HG03196 (cell line): ENCODE data around the gene KRT9.
"Not testable (repeated sequence)": the region's sequence is repeated elsewhere in the genome, so short reads cannot be mapped to it uniquely, and the experiment has no call there.

Source experiments
- ATAC-seq: cut with Tn5 transposase; IDR thresholded peaks from one replicate; pipeline ENCODE4 v1.9.1; 2021; ENCODE audit not compliant: unreplicated experiment

KRT9 gene

GRCh38 chr17:41579484-41580243 is 7.8 kb upstream of the KRT9 start:
- no peak for ATAC-seq

GRCh38 chr17:41578971-41579370 is 7.1 kb upstream of the KRT9 start:
- ATAC-seq: no peak

- no peak for ATAC-seq
These were observed 6.7 kb upstream of the KRT9 start for GRCh38 chr17:41578538-41578937.

- not testable (repeated sequence) for ATAC-seq
These were observed 4.9 kb upstream of the KRT9 start for GRCh38 chr17:41576740-41577139.

- ATAC-seq: no peak
These were observed 3.5 kb upstream of the KRT9 start for GRCh38 chr17:41575336-41575735.

GRCh38 chr17:41567317-41567716 is 4.5 kb downstream of the KRT9 start:
- ATAC-seq: no peak

GRCh38 chr17:41565338-41565737 is 6.5 kb downstream of the KRT9 start:
- no peak for ATAC-seq

- no peak for ATAC-seq
These were observed 8.2 kb downstream of the KRT9 start for GRCh38 chr17:41563607-41564170.

GRCh38 chr17:41561554-41561953 is 10.3 kb downstream of the KRT9 start:
- ATAC-seq: no peak

- ATAC-seq: no peak
These were observed 12.3 kb downstream of the KRT9 start for GRCh38 chr17:41559548-41559947.

GRCh38 chr17:41556931-41557330 is 14.9 kb downstream of the KRT9 start:
- ATAC-seq: no peak

- ATAC-seq: no peak
These were observed 15.6 kb downstream of the KRT9 start for GRCh38 chr17:41556306-41556705.

GRCh38 chr17:41555105-41555887 is 16.6 kb downstream of the KRT9 start:
- ATAC-seq: no peak

GRCh38 chr17:41553987-41554680 is 17.7 kb downstream of the KRT9 start:
- no peak for ATAC-seq

- no peak for ATAC-seq
These were observed 18.7 kb downstream of the KRT9 start for GRCh38 chr17:41553176-41553575.

- no peak for ATAC-seq
These were observed 19.4 kb downstream of the KRT9 start for GRCh38 chr17:41552455-41552854.

- ATAC-seq: no peak
These were observed 20.5 kb downstream of the KRT9 start for GRCh38 chr17:41551365-41551764.

GRCh38 chr17:41549596-41550039 is 22.2 kb downstream of the KRT9 start:
- no peak for ATAC-seq

- no peak for ATAC-seq
These were observed 22.8 kb downstream of the KRT9 start for GRCh38 chr17:41548844-41549595.
